Measurements from ENCODE around the gene PERM1. TPM values are rescaled to one million over a fixed set of nuclear protein-coding genes. Genes with fewer than 3 reads are reported as not detected.

Gene PERM1
- total and polyA plus RNA-seq, 5 donors = 44.4 to 112 (median 66.8) TPM

Other genes with a start within 250 kb of the PERM1 start
- 10 to 100 TPM in 3 of 4 donors, 1 to 10 TPM in 1; 6.9 to 27.2 (median 11.4) TPM for gene SAMD11, start 58.2 kb downstream of the PERM1 start, total RNA-seq
- gene SAMD11, start 58.2 kb downstream of the PERM1 start, polyA plus RNA-seq = 7.8 TPM
- 10 to 100 TPM; 43.6 to 48.6 (median 45.5) TPM for gene NOC2L, start 22.8 kb downstream of the PERM1 start, total RNA-seq
- gene NOC2L, start 22.8 kb downstream of the PERM1 start, polyA plus RNA-seq = 44.3 TPM
- 1 to 10 TPM; 5.0 to 9.7 (median 6.6) TPM for gene KLHL17, start 21.5 kb downstream of the PERM1 start, total RNA-seq
- gene KLHL17, start 21.5 kb downstream of the PERM1 start, polyA plus RNA-seq = 5.3 TPM
- gene PLEKHN1, start 15.6 kb downstream of the PERM1 start, total RNA-seq = under 1 TPM in 1 of 4 donors, not detected in 3; 0.41 TPM
- 0.14 TPM for gene PLEKHN1, start 15.6 kb downstream of the PERM1 start, polyA plus RNA-seq
- 10 to 100 TPM; 37.3 to 62.5 (median 38.6) TPM for gene HES4, start 18.0 kb upstream of the PERM1 start, total RNA-seq
- gene HES4, start 18.0 kb upstream of the PERM1 start, polyA plus RNA-seq = 25.7 TPM
- 10 to 100 TPM; 16.1 to 36.4 (median 21.6) TPM for gene ISG15, start 31.4 kb upstream of the PERM1 start, total RNA-seq
- gene ISG15, start 31.4 kb upstream of the PERM1 start, polyA plus RNA-seq = 65.5 TPM
- 10 to 100 TPM; 17.1 to 26.4 (median 21.4) TPM for gene AGRN, start 38.0 kb upstream of the PERM1 start, total RNA-seq
- 12.0 TPM for gene AGRN, start 38.0 kb upstream of the PERM1 start, polyA plus RNA-seq
- gene RNF223, start 92.2 kb upstream of the PERM1 start, total RNA-seq = not detected
- gene RNF223, start 92.2 kb upstream of the PERM1 start, polyA plus RNA-seq = not detected
- gene C1orf159, start 134.0 kb upstream of the PERM1 start, total RNA-seq = 1 to 10 TPM; 4.9 to 5.6 (median 5.4) TPM
- gene C1orf159, start 134.0 kb upstream of the PERM1 start, polyA plus RNA-seq = 6.8 TPM
- gene TTLL10, start 191.8 kb upstream of the PERM1 start, total RNA-seq = not detected
- gene TTLL10, start 191.8 kb upstream of the PERM1 start, polyA plus RNA-seq = 0.09 TPM
- under 1 TPM in 1 of 4 donors, not detected in 3; 0.38 TPM for gene TNFRSF18, start 224.5 kb upstream of the PERM1 start, total RNA-seq
- gene TNFRSF18, start 224.5 kb upstream of the PERM1 start, polyA plus RNA-seq = 0.14 TPM
- 1 to 10 TPM; 1.0 to 2.0 (median 1.2) TPM for gene TNFRSF4, start 232.1 kb upstream of the PERM1 start, total RNA-seq
- 2.3 TPM for gene TNFRSF4, start 232.1 kb upstream of the PERM1 start, polyA plus RNA-seq
- gene SDF4, start 249.9 kb upstream of the PERM1 start, total RNA-seq = 100 to 1,000 TPM; 156 to 215 (median 168) TPM
- gene SDF4, start 249.9 kb upstream of the PERM1 start, polyA plus RNA-seq = 165 TPM